Measurements from ENCODE around the gene PLS3. TPM values are rescaled to one million over a fixed set of nuclear protein-coding genes. Genes with fewer than 3 reads are reported as not detected.
"Not testable (repeated sequence)": the region's sequence is repeated elsewhere in the genome, so short reads cannot be mapped to it uniquely, and the experiment has no call there.

Gene PLS3
- total and polyA plus RNA-seq, 2 donors (not counting 3 experiments of a cell fraction or from before 2014, with no cell fraction given): 120 to 329 TPM

DNA sequence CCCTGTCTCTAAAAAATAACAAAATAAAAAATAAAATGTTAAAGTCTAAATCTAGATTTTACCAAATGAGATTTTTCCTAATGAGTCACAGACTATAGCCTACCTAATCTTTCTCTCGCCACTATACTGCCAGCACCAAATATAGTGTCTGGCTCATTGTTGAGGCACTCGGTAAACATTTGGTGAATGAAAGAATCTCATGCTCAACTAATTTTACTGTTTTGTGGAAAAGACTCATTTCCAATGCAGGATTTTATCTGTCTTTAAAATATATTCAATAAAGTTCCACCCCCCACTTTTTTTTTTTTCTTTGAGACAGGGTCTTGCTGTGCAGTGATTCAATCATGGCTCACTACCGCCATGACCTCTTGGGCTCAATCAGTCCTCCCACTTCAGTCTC is 71.5 kb downstream of the PLS3 start:
- dilution Hi-C loops (cut with MboI; ENCODE audit: extremely low pct_ligation_motif_present, low sequenced_read_pairs): no loop called here
- POLR2A ChIA-PET: no interaction called here

DNA sequence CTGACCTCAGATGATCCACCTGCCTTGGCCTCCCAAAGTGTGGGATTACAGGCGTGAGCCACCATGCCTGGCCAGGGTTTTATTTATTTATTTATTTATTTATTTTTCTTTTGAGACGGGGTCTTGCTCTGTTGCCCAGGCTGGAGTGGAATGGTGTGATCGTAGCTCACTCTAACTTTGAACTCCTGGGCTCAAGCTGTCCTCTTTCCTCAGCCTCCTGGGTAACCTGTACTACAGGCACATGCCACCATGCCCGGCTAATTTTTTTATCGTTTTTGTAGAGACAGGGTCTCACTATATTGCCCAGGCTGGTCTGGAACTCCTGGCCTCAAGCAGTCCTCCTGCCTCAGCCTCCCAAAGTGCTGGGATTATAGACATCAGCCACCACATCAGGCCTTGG is 72.4 kb downstream of the PLS3 start:
- H3K4me2 ChIP-seq (ENCODE audit: insufficient read depth, low read length); BruUV-seq (replicated peaks); dilution Hi-C loops (cut with MboI; ENCODE audit: extremely low pct_ligation_motif_present, low sequenced_read_pairs); H3K4me1 ChIP-seq (ENCODE audit: control insufficient read depth, extremely low read depth, insufficient read depth, low read length); H3K27me3 ChIP-seq (ENCODE audit: control insufficient read depth in 2 of 2, insufficient read depth in 2 of 2, low read length in 2 of 2); H3K4me3 ChIP-seq (replicated peaks in 1 of 3; ENCODE audit: insufficient read depth in 1 of 3, low read depth in 1 of 3, low read length in 3 of 3); POLR2A ChIA-PET; DNase-seq (ENCODE audit: low read depth, low spot score); H3K9ac ChIP-seq (replicated peaks; ENCODE audit: extremely low read depth, insufficient read depth, low read length); H2AFZ ChIP-seq (ENCODE audit: low read depth, low read length); H3K9me1 ChIP-seq (replicated peaks; ENCODE audit: control insufficient read depth, extremely low read depth, insufficient read depth, low read length); FAIRE-seq; H3K36me3 ChIP-seq (ENCODE audit: control insufficient read depth in 2 of 2, extremely low read depth in 1 of 2, insufficient read depth in 2 of 2, low read length in 2 of 2); intact Hi-C loops (cut with micrococcal nuclease); CTCF ChIA-PET; H3K9me3 ChIP-seq (replicated peaks; ENCODE audit: control insufficient read depth, insufficient read depth, low read length); H3K27ac ChIP-seq (ENCODE audit: insufficient read depth, low read depth, low read length); H4K20me1 ChIP-seq (replicated peaks; ENCODE audit: control insufficient read depth, extremely low read depth, insufficient read depth, low read length): not testable (repeated sequence)
- peaks cover 10% of the 10 kb centered on the region for H3K79me2 ChIP-seq (ENCODE audit: control insufficient read depth, insufficient read depth, low read length)

More for the DNA sequence above, 71.5 kb downstream of the PLS3 start:
- FAIRE-seq (no peak), DNase-seq (ENCODE audit: low read depth, low spot score) (no peak)
- H3K9ac ChIP-seq (replicated peaks; ENCODE audit: extremely low read depth, insufficient read depth, low read length): no peak overlapping the region
- no peaks in the 10 kb centered on the region for H3K27me3 ChIP-seq (ENCODE audit: control insufficient read depth in 2 of 2, insufficient read depth in 2 of 2, low read length in 2 of 2)
- peaks cover 3 to 15% of the 10 kb centered on the region in 2 experiments for H3K36me3 ChIP-seq (ENCODE audit: control insufficient read depth in 2 of 2, extremely low read depth in 1 of 2, insufficient read depth in 2 of 2, low read length in 2 of 2)
- no peak overlapping the region for H3K4me2 ChIP-seq (ENCODE audit: insufficient read depth, low read length)
- no peak overlapping the region for H3K4me3 ChIP-seq (replicated peaks in 1 of 3; ENCODE audit: insufficient read depth in 1 of 3, low read depth in 1 of 3, low read length in 3 of 3)
- no peaks in the 10 kb centered on the region for H3K4me1 ChIP-seq (ENCODE audit: control insufficient read depth, extremely low read depth, insufficient read depth, low read length)
- no peaks in the 10 kb centered on the region for H4K20me1 ChIP-seq (replicated peaks; ENCODE audit: control insufficient read depth, extremely low read depth, insufficient read depth, low read length)
- no peaks in the 10 kb centered on the region for H3K9me3 ChIP-seq (replicated peaks; ENCODE audit: control insufficient read depth, insufficient read depth, low read length)
- no peak overlapping the region for H3K27ac ChIP-seq (ENCODE audit: insufficient read depth, low read depth, low read length)
- no TSS peak for BruUV-seq (replicated peaks)
- no peak overlapping the region for H2AFZ ChIP-seq (ENCODE audit: low read depth, low read length)
- intact Hi-C loops (cut with micrococcal nuclease): no loop called here
- peaks cover 18% of the 10 kb centered on the region for H3K79me2 ChIP-seq (ENCODE audit: control insufficient read depth, insufficient read depth, low read length)
- no peaks in the 10 kb centered on the region for H3K9me1 ChIP-seq (replicated peaks; ENCODE audit: control insufficient read depth, extremely low read depth, insufficient read depth, low read length)
- TF ChIP-seq MYC (IDR thresholded peaks at IDR 0.05; ENCODE audit: low read depth, low read length) (no peak), POLR2A (IDR thresholded peaks at IDR 0.05; ENCODE audit: low read depth, low read length) (no peak), EZH2 (IDR thresholded peaks at IDR 0.05; ENCODE audit: borderline replicate concordance, low read depth, low read length, severe bottlenecking) (no peak), FOS (IDR thresholded peaks at IDR 0.05; ENCODE audit: borderline replicate concordance, insufficient read depth, low read length) (no peak), JUN (IDR thresholded peaks at IDR 0.05; ENCODE audit: borderline replicate concordance, insufficient read depth, insufficient read length, low read depth) (no peak), POLR2AphosphoS5 (IDR thresholded peaks at IDR 0.05; ENCODE audit: insufficient read depth, low read depth, low read length) (no peak), GATA2 (IDR thresholded peaks at IDR 0.05; ENCODE audit: insufficient read depth, insufficient read length, low read depth, low read length) (no peak)
- TF ChIP-seq, protein P1, sequence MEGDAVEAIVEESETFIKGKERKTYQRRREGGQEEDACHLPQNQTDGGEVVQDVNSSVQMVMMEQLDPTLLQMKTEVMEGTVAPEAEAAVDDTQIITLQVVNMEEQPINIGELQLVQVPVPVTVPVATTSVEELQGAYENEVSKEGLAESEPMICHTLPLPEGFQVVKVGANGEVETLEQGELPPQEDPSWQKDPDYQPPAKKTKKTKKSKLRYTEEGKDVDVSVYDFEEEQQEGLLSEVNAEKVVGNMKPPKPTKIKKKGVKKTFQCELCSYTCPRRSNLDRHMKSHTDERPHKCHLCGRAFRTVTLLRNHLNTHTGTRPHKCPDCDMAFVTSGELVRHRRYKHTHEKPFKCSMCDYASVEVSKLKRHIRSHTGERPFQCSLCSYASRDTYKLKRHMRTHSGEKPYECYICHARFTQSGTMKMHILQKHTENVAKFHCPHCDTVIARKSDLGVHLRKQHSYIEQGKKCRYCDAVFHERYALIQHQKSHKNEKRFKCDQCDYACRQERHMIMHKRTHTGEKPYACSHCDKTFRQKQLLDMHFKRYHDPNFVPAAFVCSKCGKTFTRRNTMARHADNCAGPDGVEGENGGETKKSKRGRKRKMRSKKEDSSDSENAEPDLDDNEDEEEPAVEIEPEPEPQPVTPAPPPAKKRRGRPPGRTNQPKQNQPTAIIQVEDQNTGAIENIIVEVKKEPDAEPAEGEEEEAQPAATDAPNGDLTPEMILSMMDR (IDR thresholded peaks at IDR 0.05; ENCODE audit: extremely low read depth in 1 of 2, insufficient read depth in 1 of 2, low read depth in 1 of 2, low read length in 2 of 2): no peak
- TF ChIP-seq, protein P2, sequence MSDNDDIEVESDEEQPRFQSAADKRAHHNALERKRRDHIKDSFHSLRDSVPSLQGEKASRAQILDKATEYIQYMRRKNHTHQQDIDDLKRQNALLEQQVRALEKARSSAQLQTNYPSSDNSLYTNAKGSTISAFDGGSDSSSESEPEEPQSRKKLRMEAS (IDR thresholded peaks at IDR 0.05; ENCODE audit: insufficient read depth, insufficient read length): no peak
- CTCF ChIA-PET: no interaction called here
